H1 (cell line): ENCODE results near the gene DAAM1. TPM values are rescaled to one million over a fixed set of nuclear protein-coding genes. Genes with fewer than 3 reads are reported as not detected.

Experiments used
- CTCF ChIA-PET: fragments of 300-600 bp; sonication (Branson Sonifier 250); formaldehyde crosslinking; loops from one replicate; lab custom pipeline; 2021; ENCODE audit not compliant: partially characterized antibody; lab: Charles Lee
- POLR2A ChIA-PET: fragments of 300-600 bp; sonication (Branson Sonifier 250); formaldehyde crosslinking; loops from one replicate; lab custom pipeline; 2021; ENCODE audit warnings: inconsistent platforms; ENCODE audit not compliant: partially characterized antibody; lab: Charles Lee
- DNase-seq, 2 experiments: peaks; one replicate each; pipeline versions ENCODE4 v3.0.0 to v3.0.0-alpha.2; 2010 to 2022; ENCODE audit warnings: low spot score in 2 of 2, low read depth in 1 of 2, mixed read lengths in 1 of 2
- FAIRE-seq: peaks from 2 replicates; lab custom pipeline; 2011; peaks lifted over from hg19 to GRCh38; lab: Jason Lieb, UNC
- H2AFZ ChIP-seq: 2 replicates; pipeline ENCODE4 v1.8.1; 2012; ENCODE audit warnings: low read length, inconsistent platforms
- H2AK5ac ChIP-seq: 2 replicates; pipeline ENCODE4 v1.6.1; 2013; ENCODE audit warnings: low read depth, low read length
- H2BK120ac ChIP-seq: replicated peaks from 2 replicates; pipeline ENCODE3; 2013; ENCODE audit warnings: low read depth, low read length, inconsistent platforms
- H2BK12ac ChIP-seq: 2 replicates; pipeline ENCODE4 v1.6.1; 2013; ENCODE audit warnings: low read depth, low read length
- H2BK15ac ChIP-seq: 2 replicates; pipeline ENCODE4 v1.6.1; 2013; ENCODE audit warnings: low read length
- H2BK20ac ChIP-seq: 2 replicates; pipeline ENCODE4 v1.6.1; 2013; ENCODE audit warnings: low read length
- H2BK5ac ChIP-seq: 2 replicates; pipeline ENCODE4 v1.6.1; 2013; ENCODE audit warnings: low read depth, low read length
- H3K14ac ChIP-seq: 2 replicates; pipeline ENCODE4 v1.6.1; 2013; ENCODE audit warnings: inconsistent platforms; ENCODE audit not compliant: insufficient read length
- H3K18ac ChIP-seq: 2 replicates; pipeline ENCODE4 v1.6.1; 2013; ENCODE audit warnings: low read length; ENCODE audit errors: extremely low read depth
- H3K23ac ChIP-seq: 2 replicates; pipeline ENCODE4 v1.6.1; 2013; ENCODE audit warnings: inconsistent platforms; ENCODE audit not compliant: insufficient read length
- H3K23me2 ChIP-seq: 2 replicates; pipeline ENCODE4 v1.6.1; 2013; ENCODE audit warnings: low read depth, low read length
- H3K27ac ChIP-seq: 2 replicates; pipeline ENCODE4 v1.6.1; 2011; ENCODE audit warnings: low read depth, low read length, inconsistent platforms
- H3K27me3 ChIP-seq, 4 experiments: replicated peaks in 1 of 4; 1 replicate in 1 of 4; 2 replicates in 3 of 4; pipeline versions ENCODE4 v1.6.1 to v1.8.1; 2011 to 2013; ENCODE audit warnings: low read length in 3 of 4, mild to moderate bottlenecking in 3 of 4, inconsistent platforms in 2 of 4, mixed read lengths in 2 of 4, moderate library complexity in 1 of 4; ENCODE audit not compliant: control insufficient read depth in 3 of 4, insufficient read depth in 3 of 4; ENCODE audit errors: extremely low read depth in 1 of 4
- H3K36me3 ChIP-seq, 4 experiments: 2 replicates each; pipeline versions ENCODE4 v1.6.1 to v1.8.1; 2011 to 2013; ENCODE audit warnings: mild to moderate bottlenecking in 4 of 4, low read length in 3 of 4, moderate library complexity in 2 of 4, control low read depth in 1 of 4, inconsistent platforms in 1 of 4; ENCODE audit not compliant: insufficient read depth in 4 of 4, control insufficient read depth in 2 of 4
- H3K4ac ChIP-seq: replicated peaks from 2 replicates; pipeline ENCODE3; 2013; ENCODE audit warnings: low read length, low read depth, mixed read lengths, inconsistent platforms; ENCODE audit not compliant: insufficient read length
- H3K4me1 ChIP-seq, 4 experiments: replicated peaks in 1 of 4; 1 replicate in 1 of 4; 2 replicates in 3 of 4; pipeline versions ENCODE4 v1.6.1 to v1.8.1; 2011 to 2013; ENCODE audit warnings: low read length in 3 of 4, inconsistent platforms in 2 of 4, mixed read lengths in 1 of 4; ENCODE audit not compliant: insufficient read depth in 4 of 4, control insufficient read depth in 3 of 4
- H3K4me2 ChIP-seq, 2 experiments: 2 replicates each; pipeline versions ENCODE4 v1.6.1 to v1.8.1; 2011 to 2013; ENCODE audit warnings: low read depth in 2 of 2, low read length in 2 of 2, control low read depth in 1 of 2, inconsistent platforms in 1 of 2, mild to moderate bottlenecking in 1 of 2; ENCODE audit not compliant: insufficient read depth in 1 of 2
- H3K4me3 ChIP-seq, 4 experiments: fragments of 200-600, 300-600 bp in 1 of 4; sonication (generic), shearing (Covaris generic), sonication (Bioruptor Twin) in 1 of 4; 2 replicates each; pipeline versions ENCODE4 v1.5.1 to v1.8.1; 2011 to 2016; ENCODE audit warnings: low read length in 4 of 4, low read depth in 3 of 4, control low read depth in 2 of 4, inconsistent platforms in 2 of 4, mild to moderate bottlenecking in 2 of 4, mixed read lengths in 1 of 4, moderate library complexity in 1 of 4; ENCODE audit not compliant: insufficient read depth in 2 of 4; ENCODE audit errors: extremely low read depth in 1 of 4
- H3K56ac ChIP-seq: replicated peaks from 2 replicates; pipeline ENCODE3; 2013; ENCODE audit warnings: low read depth, mild to moderate bottlenecking, mixed read lengths, low read length, inconsistent platforms; ENCODE audit not compliant: insufficient read length
- H3K79me1 ChIP-seq: 2 replicates; pipeline ENCODE4 v1.6.1; 2013; ENCODE audit warnings: low read depth, low read length, control low read depth
- H3K79me2 ChIP-seq, 2 experiments: 2 replicates each; pipeline versions ENCODE4 v1.6.1 to v1.8.1; 2012 to 2013; ENCODE audit warnings: low read length in 2 of 2, mild to moderate bottlenecking in 2 of 2, inconsistent platforms in 1 of 2; ENCODE audit not compliant: insufficient read depth in 2 of 2, control insufficient read depth in 1 of 2
- H3K9ac ChIP-seq, 4 experiments: replicated peaks in 1 of 4; 1 replicate in 1 of 4; 2 replicates in 3 of 4; pipeline versions ENCODE4 v1.6.1 to v1.8.1; 2011 to 2013; ENCODE audit warnings: low read depth in 3 of 4, low read length in 3 of 4, control low read depth in 2 of 4, mild to moderate bottlenecking in 2 of 4, moderate library complexity in 2 of 4, inconsistent platforms in 1 of 4; ENCODE audit errors: extremely low read depth in 1 of 4
- H3K9me3 ChIP-seq, 2 experiments: 2 replicates each; pipeline versions ENCODE4 v1.6.1 to v1.8.1; 2012 to 2013; ENCODE audit warnings: mild to moderate bottlenecking in 2 of 2, moderate library complexity in 2 of 2, control low read depth in 1 of 2, inconsistent platforms in 1 of 2, low read depth in 1 of 2, low read length in 1 of 2, mixed read lengths in 1 of 2; ENCODE audit not compliant: insufficient read depth in 2 of 2
- H4K20me1 ChIP-seq, 2 experiments: replicated peaks in 1 of 2; 2 replicates each; pipeline versions ENCODE3 to v1.8.1; 2011 to 2013; ENCODE audit warnings: inconsistent platforms in 2 of 2, low read length in 2 of 2, mild to moderate bottlenecking in 1 of 2; ENCODE audit not compliant: insufficient read depth in 2 of 2, control insufficient read depth in 1 of 2
- H4K5ac ChIP-seq: 2 replicates; pipeline ENCODE4 v1.6.1; 2013; ENCODE audit warnings: low read length, low read depth, mixed read lengths, inconsistent platforms; ENCODE audit not compliant: insufficient read length
- H4K8ac ChIP-seq: 2 replicates; pipeline ENCODE4 v1.8.0; 2013; ENCODE audit warnings: mild to moderate bottlenecking, moderate library complexity, low read length, inconsistent platforms; ENCODE audit not compliant: insufficient read depth; ENCODE audit errors: extremely low read depth
- H4K91ac ChIP-seq: replicated peaks from 2 replicates; pipeline ENCODE3; 2013; ENCODE audit warnings: low read length, mixed read lengths, inconsistent platforms; ENCODE audit not compliant: insufficient read length
- BCL11A ChIP-seq, 2 experiments: IDR thresholded peaks; one replicate each; pipeline ENCODE4 v1.6.1; 2011; ENCODE audit warnings: low read depth in 2 of 2, low read length in 2 of 2, mild to moderate bottlenecking in 2 of 2
- WGBS, 2 experiments: shearing (Covaris generic) in 1 of 2; methylation state at CpG; one replicate each; pipeline versions ENCODE4 v1.1.6 to v1.1.7; 2013 to 2015; ENCODE audit warnings: low lambda C conversion rate in 2 of 2, mixed read lengths in 2 of 2, inconsistent platforms in 1 of 2, low coverage in 1 of 2, missing lambda C conversion rate in 1 of 2; ENCODE audit not compliant: insufficient replicate concordance in 2 of 2, insufficient coverage in 1 of 2, insufficient read length in 1 of 2; ENCODE audit errors: extremely low coverage in 1 of 2, missing lambda C conversion rate in 1 of 2; 5-methylcytosine and 5-hydroxymethylcytosine counted together
- polyA plus RNA-seq, 7 experiments: library from polyadenylated mRNA; depleted of rRNA in 3 of 7; stranded (reverse) in 5 of 7; unstranded in 2 of 7; fragments of >200 nt in 5 of 7; fragments of 200-250 nt in 2 of 7; gene quantifications; 1 replicate in 5 of 7; 2 replicates in 1 of 7; 4 replicates in 1 of 7; pipeline versions ENCODE4 v1.2.1 to v1.2.3, GENCODE V29; 2011 to 2013; ENCODE audit warnings: missing spikeins in 2 of 7, mixed read lengths in 2 of 7
- total RNA-seq: library from RNA; stranded (reverse); fragmentation: NEBNext Ultra II Directional; extraction: Animal tissue kit (Norgen Biotek cat#: 25700); gene quantifications from 2 replicates; pipeline ENCODE4 v1.2.1, GENCODE V29; 2021

The DAAM1 gene
- total and polyA plus RNA-seq, 2 of the 8 experiments (the other 6 are each of a cell fraction or from before 2014, with no cell fraction given) = 5.0 to 44.9 TPM

- Histone ChIP-seq H3K27ac (no peak overlapping the region), H2BK20ac (no peak overlapping the region), H3K79me2 (peaks cover 0 to 4% of the 10 kb centered on the region in 2 experiments; a peak in 1 of 4 replicates), H3K9me3 (no peaks in the 10 kb centered on the region), H3K14ac (no peak overlapping the region), H3K4me2 (no peak overlapping the region), H3K4ac (no peak overlapping the region), H3K36me3 (no peaks in the 10 kb centered on the region), H2BK120ac (no peak overlapping the region), H2BK15ac (no peak overlapping the region), H3K27me3 (no peaks in the 10 kb centered on the region), H3K4me3 (no peak overlapping the region), H4K20me1 (peaks cover 0 to 2% of the 10 kb centered on the region in 2 experiments), H3K79me1 (peaks cover 3% of the 10 kb centered on the region; the same call in 1 of the 2 replicates), H3K23me2 (no peaks in the 10 kb centered on the region), H2AFZ (no peak overlapping the region), H3K56ac (no peak overlapping the region), H2BK5ac (no peak overlapping the region), H2AK5ac (no peak overlapping the region), H3K9ac (no peak overlapping the region), H4K8ac (no peak overlapping the region), H4K5ac (no peak overlapping the region), H3K18ac (no peak overlapping the region), H4K91ac (no peak overlapping the region), H2BK12ac (no peak overlapping the region), H3K23ac (no peak overlapping the region), H3K4me1 (peaks cover 0 to 9% (median 4%) of the 10 kb centered on the region in 4 experiments; a peak in 3 of 7 replicates)
- POLR2A ChIA-PET = no interaction called here
- CTCF ChIA-PET = interaction anchor here (0.6 to 1.5 kb wide), 2 partner anchors 10 to 198 kb away, joined by 3 to 4 read pairs; no protein-coding TSS in a partner anchor
- DNase-seq = no peak
- no peak for FAIRE-seq
- 93% methylated on average over 5 of the region's 5 CpGs; no CpG with 5 or more reads in 1 of the 2 experiments for WGBS, 2 experiments
- no peak for TF ChIP-seq BCL11A (IDR thresholded peaks at IDR 0.05; ENCODE audit: low read depth in 2 of 2, low read length in 2 of 2)
Measured at GRCh38 chr14:59252772-59253500, 64.5 kb downstream of the DAAM1 start.
